GM12872 (cell line): ENCODE measurements around the gene BOLL.

Experiments
- CTCF ChIP-seq: IDR thresholded peaks from 3 replicates; pipeline ENCODE4 v1.5.1; 2011; ENCODE audit warnings: low read depth, mild to moderate bottlenecking, low read length, moderate library complexity; ENCODE audit not compliant: insufficient read depth

Gene BOLL

GRCh38 chr2:197804049-197804757 is 19.1 kb upstream of the BOLL start, which contains the start of gene PLCL1:
Gene PLCL1, plus strand, starts transcription at chr2:197804593.
- TF ChIP-seq CTCF: no peak

GRCh38 chr2:197803033-197803444 is 17.9 kb upstream of the BOLL start:
- peak; percentile 74 for TF ChIP-seq CTCF

GRCh38 chr2:197801033-197801432 is 15.9 kb upstream of the BOLL start:
- no peak for TF ChIP-seq CTCF

GRCh38 chr2:197800091-197800490 is 15.0 kb upstream of the BOLL start:
- TF ChIP-seq CTCF: no peak

GRCh38 chr2:197799068-197799467 is 13.9 kb upstream of the BOLL start:
- no peak for TF ChIP-seq CTCF

- TF ChIP-seq CTCF: no peak
Observed at GRCh38 chr2:197798187-197798586, 13.1 kb upstream of the BOLL start.

- no peak for TF ChIP-seq CTCF
Observed at GRCh38 chr2:197795277-197795676, 10.2 kb upstream of the BOLL start.
